Transverse colon (tissue), 4 donors: Measurements from ENCODE around the gene LRRC58. TPM values are rescaled to one million over a fixed set of nuclear protein-coding genes. Genes with fewer than 3 reads are reported as not detected.

Experiments
- DNase-seq: peaks from one replicate; pipeline ENCODE4 v3.0.0-alpha.2; 2019
- H3K27ac ChIP-seq, 4 donors: fragments of 200-600 bp; sonication (generic); 2 replicates each; pipeline ENCODE4 v1.5.1; 2016 to 2018; ENCODE audit warnings: inconsistent platforms in 4 of 4
- H3K27me3 ChIP-seq: fragments of 200-600 bp; sonication (generic); 2 replicates; pipeline ENCODE4 v1.5.1; 2017; ENCODE audit warnings: inconsistent platforms
- H3K36me3 ChIP-seq, 4 donors: fragments of 200-600 bp; sonication (generic); 2 replicates each; pipeline ENCODE4 v1.5.1; 2017 to 2019; ENCODE audit warnings: inconsistent platforms in 4 of 4
- H3K4me1 ChIP-seq, 4 donors: fragments of 200-600 bp; sonication (generic); 2 replicates each; pipeline ENCODE4 v1.5.1; 2017 to 2020; ENCODE audit warnings: inconsistent platforms in 4 of 4
- H3K4me3 ChIP-seq, 4 donors: fragments of 200-600 bp; sonication (generic); 1 replicate in 1 of 4; 2 replicates in 3 of 4; pipeline versions ENCODE4 v1.5.1 to v1.6.1; 2017 to 2019; ENCODE audit warnings: inconsistent platforms in 4 of 4
- H3K9me3 ChIP-seq, 2 donors: fragments of 200-600 bp; sonication (generic); 2 replicates each; pipeline ENCODE4 v1.5.1; 2017 to 2019; ENCODE audit warnings: inconsistent platforms in 2 of 2
- CTCF ChIP-seq, 5 experiments: fragments of 200-600 bp in 3 of 5; fragments of 450-650 bp in 2 of 5; sonication (generic) in 3 of 5; IDR thresholded peaks; 1 replicate in 2 of 5; 2 replicates in 3 of 5; pipeline ENCODE4 v1.5.1; 2016 to 2017; ENCODE audit warnings: antibody characterized with exemption in 5 of 5, inconsistent platforms in 3 of 5, mild to moderate bottlenecking in 2 of 5, moderate library complexity in 1 of 5
- EP300 ChIP-seq: sonication (generic); formaldehyde crosslinking; IDR thresholded peaks from one replicate; pipeline ENCODE4 v1.6.1; 2017; ENCODE audit warnings: antibody characterized with exemption, low read depth
- POLR2A ChIP-seq: fragments of 450-650 bp; IDR thresholded peaks from one replicate; pipeline ENCODE4 v1.6.1; 2016; ENCODE audit warnings: antibody characterized with exemption, mild to moderate bottlenecking, moderate library complexity
- POLR2AphosphoS5 ChIP-seq, 3 donors: sonication (generic); formaldehyde crosslinking; IDR thresholded peaks; one replicate each; pipeline ENCODE4 v1.6.1; 2016; ENCODE audit warnings: antibody characterized with exemption in 3 of 3
- WGBS, 2 donors: methylation state at CpG; one replicate each; pipeline ENCODE4 v1.1.5; 2018; ENCODE audit warnings: low coverage in 1 of 2; 5-methylcytosine and 5-hydroxymethylcytosine counted together
- in situ Hi-C, 4 donors: fragments of 200-750 bp; cut with MboI; loops; one replicate each; pipeline versions ENCODE4 v1.15.0 to v1.15.1; 2017; ENCODE audit warnings: low sequenced_read_pairs in 3 of 4, low pct_ligation_motif_present in 1 of 4, low pct_unique_long_range_greater_than_20kb in 1 of 4
- intact Hi-C: fragments of 100-400 bp; cut with DNase I; formaldehyde crosslinking; loops from one replicate; pipeline ENCODE4 v1.15.1; 2023; ENCODE audit warnings: low total_unique reads
- total RNA-seq, 4 donors: library from RNA; depleted of rRNA; stranded (reverse); fragments of >200 nt; gene quantifications; one replicate each; pipeline ENCODE4 v1.1.0, GENCODE V29; 2016

LRRC58 gene
- total RNA-seq, 4 donors from 2014 or later = 7.9 to 23.2 (median 15.2) TPM

- WGBS, 2 donors = 48% methylated on average over 5 of the region's 5 CpGs; no CpG with 5 or more reads in 1 of the 2 donors
- Histone ChIP-seq H3K27me3 (no peaks in the 10 kb centered on the region), H3K36me3 (no peaks in the 10 kb centered on the region), H3K27ac (no peak overlapping the region), H3K4me3 (no peak overlapping the region), H3K9me3 (no peaks in the 10 kb centered on the region), H3K4me1 (peaks cover 0 to 8% (median 1%) of the 10 kb centered on the region in 4 donors)
- in situ Hi-C loops = loop anchor here in 1 of 4 donors (25.0 kb wide), 1 partner anchor 263 kb away; no protein-coding TSS in a partner anchor
- intact Hi-C loops = loop anchor here (5.0 kb wide), 1 partner anchor 102 kb away; no protein-coding TSS in a partner anchor
- TF ChIP-seq EP300 = no peak
- TF ChIP-seq CTCF (IDR thresholded peaks at IDR 0.05) = no peak
- no peak for TF ChIP-seq POLR2A
- no peak for TF ChIP-seq POLR2AphosphoS5 (IDR thresholded peaks at IDR 0.05)
- no peak for DNase-seq
These were observed 74.4 kb downstream of the LRRC58 start for GRCh38 chr3:120274739-120275167.

Other genes starting within 250 kb of the LRRC58 start
- under 1 TPM in 2 of 4 donors, not detected in 2; 0.27 to 0.48 TPM for gene GPR156, start 64.1 kb downstream of the LRRC58 start, total RNA-seq
- gene FSTL1, start 101.6 kb upstream of the LRRC58 start, total RNA-seq = 100 to 1,000 TPM in 1 of 4 donors, 10 to 100 TPM in 3; 81.2 to 106 (median 91.8) TPM
- gene NDUFB4, start 247.0 kb upstream of the LRRC58 start, total RNA-seq = 100 to 1,000 TPM in 1 of 4 donors, 10 to 100 TPM in 2, 1 to 10 TPM in 1; 9.6 to 129 (median 63.7) TPM